ENCODE results near the gene GJA8.
A peak's percentile ranks its signal among the peaks of the same experiment; 100 is the strongest.

GJA8 gene

GRCh38 chr1:147890177-147890790 lies 12.3 kb upstream of the GJA8 start:
- CTCF ChIA-PET = no interaction called here
- DNase-seq (ENCODE audit: low read depth, low spot score) = no peak
- no peak overlapping the region for H3K4me3 ChIP-seq (ENCODE audit: low read depth, low read length)
- POLR2A ChIA-PET = no interaction called here
- peak; percentile 46 for TF ChIP-seq CTCF (IDR thresholded peaks at IDR 0.05; ENCODE audit: insufficient read depth, low read length, missing control alignments)

GRCh38 chr1:147891088-147891487 lies 11.5 kb upstream of the GJA8 start:
- H3K4me3 ChIP-seq (ENCODE audit: low read depth, low read length) = no peak overlapping the region
- DNase-seq (ENCODE audit: low read depth, low spot score) = no peak
- POLR2A ChIA-PET = no interaction called here
- CTCF ChIA-PET = interaction anchor here (3.2 kb wide), 1 partner anchor 9 kb away, joined by 22 read pairs; no protein-coding TSS in a partner anchor
- no peak for TF ChIP-seq CTCF (IDR thresholded peaks at IDR 0.05; ENCODE audit: insufficient read depth, low read length, missing control alignments)

- no peak for TF ChIP-seq CTCF (IDR thresholded peaks at IDR 0.05; ENCODE audit: insufficient read depth, low read length, missing control alignments)
- no peak overlapping the region for H3K4me3 ChIP-seq (ENCODE audit: low read depth, low read length)
- POLR2A ChIA-PET = no interaction called here
- CTCF ChIA-PET = interaction anchor here (0.6 to 3.2 kb wide), 26 partner anchors 7 to 628 kb away, joined by 3 to 22 read pairs (median 4); partner anchors contain the start of genes ACP6 and GJA8
- no peak for DNase-seq (ENCODE audit: low read depth, low spot score)
These were observed 10.4 kb upstream of the GJA8 start for GRCh38 chr1:147892216-147892615.

- no peak overlapping the region for H3K4me3 ChIP-seq (ENCODE audit: low read depth, low read length)
- ChIA-PET CTCF (interaction anchor here (0.6 to 3.2 kb wide), 30 partner anchors 8 to 619 kb away, joined by 3 to 22 read pairs (median 4); partner anchors contain the start of genes ACP6 and GJA8), POLR2A (interaction anchor here (0.5 kb wide), 1 partner anchor 227 kb away, joined by 3 read pairs; no protein-coding TSS in a partner anchor)
- DNase-seq (ENCODE audit: low read depth, low spot score) = peak; percentile 19
- peak; percentile 88 for TF ChIP-seq CTCF (IDR thresholded peaks at IDR 0.05; ENCODE audit: insufficient read depth, low read length, missing control alignments)
These were observed 9.8 kb upstream of the GJA8 start for GRCh38 chr1:147892731-147893214.

- ChIA-PET CTCF (interaction anchor here (0.8 to 2.5 kb wide), 4 partner anchors 11 to 394 kb away, joined by 3 to 8 read pairs (median 3); no protein-coding TSS in a partner anchor), POLR2A (no interaction called here)
- no peak overlapping the region for H3K4me3 ChIP-seq (ENCODE audit: low read depth, low read length)
- no peak for TF ChIP-seq CTCF (IDR thresholded peaks at IDR 0.05; ENCODE audit: insufficient read depth, low read length, missing control alignments)
- DNase-seq (ENCODE audit: low read depth, low spot score) = no peak
These were observed 7.5 kb upstream of the GJA8 start for GRCh38 chr1:147895123-147895522.

GRCh38 chr1:147897029-147897752 lies 5.4 kb upstream of the GJA8 start:
- ChIA-PET POLR2A (no interaction called here), CTCF (interaction anchor here (2.5 kb wide), 1 partner anchor 256 kb away, joined by 8 read pairs; no protein-coding TSS in a partner anchor)
- no peak for TF ChIP-seq CTCF (IDR thresholded peaks at IDR 0.05; ENCODE audit: insufficient read depth, low read length, missing control alignments)

More at GRCh38 chr1:147897029-147897752, 5.4 kb upstream of the GJA8 start:
- DNase-seq (ENCODE audit: low read depth, low spot score) = no peak
- H3K4me3 ChIP-seq (ENCODE audit: low read depth, low read length) = no peak overlapping the region

Measured in AG04449 (cell line).